Neural cell (in vitro differentiated cells): ENCODE results near the gene CLIP1.
"Not testable (repeated sequence)": the region's sequence is repeated elsewhere in the genome, so short reads cannot be mapped to it uniquely, and the experiment has no call there.

Source experiments
- TF ChIP-seq, protein P1 (sequence below): fragments of 450-650 bp; IDR thresholded peaks from 2 replicates; pipeline ENCODE4 v1.5.1; 2014; ENCODE audit warnings: antibody characterized with exemption, mild to moderate bottlenecking, moderate library complexity; ENCODE audit not compliant: poor library complexity, severe bottlenecking
- TF ChIP-seq, protein P2 (sequence below): IDR thresholded peaks from 2 replicates; pipeline ENCODE4 v1.6.1; 2012; ENCODE audit warnings: borderline replicate concordance

DNA sequence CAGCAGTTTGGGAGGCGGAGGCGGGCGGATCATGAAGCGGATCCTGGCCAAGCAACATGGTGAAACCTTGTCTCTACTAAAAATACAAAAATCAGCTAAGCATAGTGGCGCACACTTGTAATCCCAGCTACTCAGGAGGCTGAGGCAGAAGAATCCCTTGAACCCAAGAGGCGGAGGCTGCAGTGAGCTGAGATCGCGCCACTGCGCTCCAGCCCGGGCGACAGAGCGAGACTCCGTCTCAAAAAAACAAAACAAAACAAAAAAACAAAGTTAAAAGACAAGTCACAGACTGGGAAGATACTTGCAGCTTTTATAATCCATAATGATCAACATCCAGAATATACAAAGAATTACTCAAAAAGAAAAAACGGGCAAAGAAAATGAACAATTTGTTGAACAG lies 161.7 kb downstream of the CLIP1 start:
- TF ChIP-seq, protein P1, sequence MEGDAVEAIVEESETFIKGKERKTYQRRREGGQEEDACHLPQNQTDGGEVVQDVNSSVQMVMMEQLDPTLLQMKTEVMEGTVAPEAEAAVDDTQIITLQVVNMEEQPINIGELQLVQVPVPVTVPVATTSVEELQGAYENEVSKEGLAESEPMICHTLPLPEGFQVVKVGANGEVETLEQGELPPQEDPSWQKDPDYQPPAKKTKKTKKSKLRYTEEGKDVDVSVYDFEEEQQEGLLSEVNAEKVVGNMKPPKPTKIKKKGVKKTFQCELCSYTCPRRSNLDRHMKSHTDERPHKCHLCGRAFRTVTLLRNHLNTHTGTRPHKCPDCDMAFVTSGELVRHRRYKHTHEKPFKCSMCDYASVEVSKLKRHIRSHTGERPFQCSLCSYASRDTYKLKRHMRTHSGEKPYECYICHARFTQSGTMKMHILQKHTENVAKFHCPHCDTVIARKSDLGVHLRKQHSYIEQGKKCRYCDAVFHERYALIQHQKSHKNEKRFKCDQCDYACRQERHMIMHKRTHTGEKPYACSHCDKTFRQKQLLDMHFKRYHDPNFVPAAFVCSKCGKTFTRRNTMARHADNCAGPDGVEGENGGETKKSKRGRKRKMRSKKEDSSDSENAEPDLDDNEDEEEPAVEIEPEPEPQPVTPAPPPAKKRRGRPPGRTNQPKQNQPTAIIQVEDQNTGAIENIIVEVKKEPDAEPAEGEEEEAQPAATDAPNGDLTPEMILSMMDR, result not testable (repeated sequence)
- TF ChIP-seq, protein P2, sequence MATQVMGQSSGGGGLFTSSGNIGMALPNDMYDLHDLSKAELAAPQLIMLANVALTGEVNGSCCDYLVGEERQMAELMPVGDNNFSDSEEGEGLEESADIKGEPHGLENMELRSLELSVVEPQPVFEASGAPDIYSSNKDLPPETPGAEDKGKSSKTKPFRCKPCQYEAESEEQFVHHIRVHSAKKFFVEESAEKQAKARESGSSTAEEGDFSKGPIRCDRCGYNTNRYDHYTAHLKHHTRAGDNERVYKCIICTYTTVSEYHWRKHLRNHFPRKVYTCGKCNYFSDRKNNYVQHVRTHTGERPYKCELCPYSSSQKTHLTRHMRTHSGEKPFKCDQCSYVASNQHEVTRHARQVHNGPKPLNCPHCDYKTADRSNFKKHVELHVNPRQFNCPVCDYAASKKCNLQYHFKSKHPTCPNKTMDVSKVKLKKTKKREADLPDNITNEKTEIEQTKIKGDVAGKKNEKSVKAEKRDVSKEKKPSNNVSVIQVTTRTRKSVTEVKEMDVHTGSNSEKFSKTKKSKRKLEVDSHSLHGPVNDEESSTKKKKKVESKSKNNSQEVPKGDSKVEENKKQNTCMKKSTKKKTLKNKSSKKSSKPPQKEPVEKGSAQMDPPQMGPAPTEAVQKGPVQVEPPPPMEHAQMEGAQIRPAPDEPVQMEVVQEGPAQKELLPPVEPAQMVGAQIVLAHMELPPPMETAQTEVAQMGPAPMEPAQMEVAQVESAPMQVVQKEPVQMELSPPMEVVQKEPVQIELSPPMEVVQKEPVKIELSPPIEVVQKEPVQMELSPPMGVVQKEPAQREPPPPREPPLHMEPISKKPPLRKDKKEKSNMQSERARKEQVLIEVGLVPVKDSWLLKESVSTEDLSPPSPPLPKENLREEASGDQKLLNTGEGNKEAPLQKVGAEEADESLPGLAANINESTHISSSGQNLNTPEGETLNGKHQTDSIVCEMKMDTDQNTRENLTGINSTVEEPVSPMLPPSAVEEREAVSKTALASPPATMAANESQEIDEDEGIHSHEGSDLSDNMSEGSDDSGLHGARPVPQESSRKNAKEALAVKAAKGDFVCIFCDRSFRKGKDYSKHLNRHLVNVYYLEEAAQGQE, result not testable (repeated sequence)
